GOT3 (cell line): ENCODE data around the gene CUL4A.

ENCODE experiments used
- DNase-seq: peaks from one replicate; lab custom pipeline; 2025; ENCODE audit warnings: mixed read lengths; lab: John Stamatoyannopoulos, UW

Gene CUL4A

DNA sequence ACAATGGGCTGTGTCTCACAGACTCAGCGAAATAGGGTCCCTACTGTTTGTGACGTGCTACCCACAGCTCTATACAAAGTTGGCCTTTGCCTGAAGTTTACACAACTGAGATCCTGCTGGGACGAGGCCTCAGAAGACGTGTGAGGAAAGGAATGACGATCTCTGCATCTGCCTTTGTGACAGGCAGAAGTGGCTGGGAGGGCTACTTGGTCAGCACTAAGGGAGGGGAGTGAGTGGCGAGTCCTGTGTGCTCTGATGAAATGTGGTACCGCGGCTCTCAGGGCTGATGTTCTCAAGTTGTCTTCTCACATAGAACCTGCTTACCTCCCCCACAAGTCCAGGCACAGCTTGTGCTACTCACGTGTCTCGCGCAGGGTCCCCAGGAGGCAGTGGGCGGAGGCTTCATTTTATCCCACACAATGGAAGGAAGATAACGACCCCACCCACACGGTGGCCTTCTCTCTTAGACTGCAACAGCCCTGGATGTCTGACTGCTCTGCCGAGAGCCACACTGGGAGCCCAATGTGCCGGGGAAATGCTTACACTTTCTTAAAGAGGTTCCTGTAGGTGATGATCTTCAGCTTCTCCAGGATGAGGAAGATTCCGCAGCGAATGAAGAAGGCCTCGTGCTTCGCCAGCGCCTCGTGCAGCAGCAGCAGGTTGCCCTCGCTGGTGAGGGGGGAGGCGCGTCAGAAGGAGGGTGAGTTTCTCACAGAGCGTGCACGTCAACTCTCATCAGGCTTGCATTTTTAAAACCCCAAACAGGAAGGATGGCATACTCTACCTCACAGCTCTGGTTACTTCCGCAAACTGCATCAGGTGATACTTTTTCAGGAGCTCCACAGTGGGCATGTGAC, 29.8 kb upstream of the CUL4A start:
- no peak for DNase-seq

- no peak for DNase-seq
Observed at GRCh38 chr13:113182046-113182445, 27.4 kb upstream of the CUL4A start.

DNA sequence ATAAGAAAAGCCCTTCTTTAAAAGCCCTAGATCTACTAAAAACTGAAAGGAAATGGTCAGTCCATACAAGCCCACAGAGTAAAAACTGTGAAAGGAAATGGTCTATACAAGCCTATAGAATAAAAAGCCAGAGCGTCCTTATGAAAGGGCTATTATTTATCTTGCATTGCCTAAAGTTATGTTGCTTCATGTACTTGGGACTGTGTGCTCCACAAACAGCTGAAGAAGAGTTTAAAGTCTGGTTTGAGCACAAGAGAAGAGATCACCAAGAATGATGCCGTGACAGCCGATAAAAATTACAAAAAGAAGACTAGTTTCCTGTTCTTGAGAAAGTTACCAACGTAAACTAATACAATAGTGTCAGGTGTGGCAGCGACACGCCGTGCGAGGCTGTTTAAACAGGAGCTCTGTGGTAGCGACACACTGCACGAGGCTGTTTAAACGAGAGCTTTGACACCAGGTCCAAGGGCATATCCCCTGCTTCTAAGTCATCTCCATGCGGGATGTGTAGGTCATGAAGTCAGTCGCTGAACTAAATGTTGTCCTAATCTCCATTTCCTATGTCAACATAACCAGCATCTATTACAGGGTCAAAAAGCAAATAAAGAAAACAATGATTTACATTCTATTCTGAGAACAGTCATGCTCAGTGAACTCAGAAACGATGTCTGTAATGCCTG, 25.8 kb upstream of the CUL4A start:
- DNase-seq: no peak

GRCh38 chr13:113184568-113185440, 24.6 kb upstream of the CUL4A start:
- DNase-seq: no peak

DNA sequence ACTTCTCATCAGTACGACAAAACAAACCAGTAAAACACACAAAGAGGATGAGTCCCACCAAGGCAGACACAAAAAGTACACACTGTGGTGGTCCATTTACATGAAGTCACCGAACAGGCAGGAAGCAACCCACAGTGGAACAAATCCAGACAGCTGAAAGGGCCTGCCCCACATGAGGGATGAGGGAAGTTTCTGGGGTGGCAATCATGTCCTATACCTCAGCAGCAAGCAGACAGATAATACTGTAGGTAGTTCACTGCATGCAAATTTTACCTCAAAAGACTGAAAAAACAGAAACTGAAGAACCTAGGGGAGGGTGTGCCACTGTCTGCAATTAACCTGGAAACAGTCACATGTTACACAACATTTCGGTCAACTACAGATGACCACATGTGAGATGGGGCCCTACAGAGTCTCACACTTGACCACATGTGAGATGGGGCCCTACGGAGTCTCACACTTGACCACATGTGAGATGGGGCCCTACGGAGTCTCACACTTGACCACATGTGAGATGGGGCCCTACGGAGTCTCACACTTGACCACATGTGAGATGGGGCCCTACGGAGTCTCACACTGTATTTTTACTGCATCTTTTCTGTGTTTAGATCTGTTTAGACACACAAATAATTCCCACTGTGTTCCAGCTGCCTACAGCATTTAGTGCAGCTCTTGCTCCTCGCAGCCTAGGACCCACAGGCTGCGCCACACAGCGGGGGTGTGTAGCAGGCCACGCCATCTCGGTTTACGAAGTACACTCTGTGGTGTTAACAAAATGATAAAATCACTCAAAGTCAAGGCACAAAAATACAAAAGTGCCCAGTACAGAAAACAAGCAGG, 23.1 kb upstream of the CUL4A start:
- no peak for DNase-seq

DNA sequence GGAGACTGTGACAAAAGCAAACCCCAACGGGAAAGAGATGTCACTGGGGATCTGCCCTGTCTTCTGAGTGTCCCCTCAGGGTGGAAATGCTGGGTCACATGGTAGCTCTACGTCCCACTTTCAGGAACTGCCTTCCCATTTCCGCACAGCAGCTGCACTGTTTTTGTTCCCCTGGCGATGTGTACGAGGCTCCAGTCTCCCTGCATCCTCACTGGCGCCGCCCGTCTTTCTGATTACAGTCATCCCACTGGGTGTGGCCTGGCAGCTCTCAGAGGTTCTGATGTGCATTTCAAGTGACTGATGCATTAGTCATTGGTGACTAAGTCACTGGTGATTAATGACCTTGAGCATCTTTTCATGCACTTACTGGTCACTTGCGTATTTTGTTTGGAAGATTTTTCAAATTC, 22.1 kb upstream of the CUL4A start:
- peak; percentile 64 for DNase-seq

DNA sequence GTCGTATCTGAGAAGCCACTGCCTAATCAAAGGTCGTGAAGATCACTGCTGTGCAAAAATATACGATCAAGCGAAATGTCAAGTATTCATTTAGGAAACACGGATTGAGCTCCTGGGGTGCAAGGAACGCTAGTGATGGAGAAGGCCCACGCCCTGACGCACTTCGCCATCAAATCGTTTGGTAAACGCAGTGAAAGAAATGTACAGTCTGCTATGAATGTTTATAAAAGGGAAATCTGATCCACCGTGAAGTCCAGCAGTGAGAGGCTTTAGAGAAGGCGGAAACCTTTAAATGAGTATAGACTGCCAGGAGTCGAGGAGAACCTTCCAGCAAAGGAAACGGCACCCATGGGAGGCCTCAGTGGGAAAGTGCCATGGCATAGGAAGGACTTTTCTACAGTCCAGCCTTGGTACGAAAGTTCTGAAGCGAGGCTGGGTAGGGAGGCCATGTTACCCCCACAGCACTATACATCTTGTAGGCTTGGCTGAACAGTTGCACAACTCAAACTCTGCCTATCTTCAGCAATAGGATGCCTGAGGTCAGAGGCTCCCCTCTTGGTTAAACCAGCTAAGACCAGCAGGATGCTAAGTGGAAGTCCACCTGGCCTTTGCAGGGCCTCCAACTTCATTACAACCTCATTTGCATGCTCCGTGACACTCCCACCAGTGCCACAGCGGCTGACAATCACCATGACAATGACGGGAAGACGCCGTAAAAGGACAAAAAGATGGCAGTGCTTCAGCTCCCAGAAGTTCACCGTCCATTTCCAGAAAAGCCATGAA, 21.3 kb upstream of the CUL4A start:
- DNase-seq: no peak

DNA sequence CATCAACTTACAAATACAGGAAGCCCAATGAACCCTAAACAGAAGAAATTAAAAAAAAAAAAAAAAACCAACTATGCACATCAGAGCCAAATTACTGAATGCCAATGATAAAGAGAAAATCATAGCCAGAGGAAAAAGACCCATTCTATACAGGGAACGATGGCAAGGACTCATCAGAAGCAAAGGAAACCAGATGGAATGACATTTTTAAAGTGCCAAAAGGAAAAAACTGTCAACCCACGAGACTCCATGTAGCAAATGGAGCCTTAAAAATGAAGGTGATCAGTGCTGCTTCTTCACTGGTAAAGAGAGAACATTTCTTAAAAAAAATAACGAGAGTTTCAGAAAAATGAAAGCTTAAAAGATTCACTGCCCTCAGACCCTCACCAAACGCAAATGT, 19.2 kb upstream of the CUL4A start:
- no peak for DNase-seq

- DNase-seq: no peak
Observed at GRCh38 chr13:113192279-113192678, 17.1 kb upstream of the CUL4A start.

DNA sequence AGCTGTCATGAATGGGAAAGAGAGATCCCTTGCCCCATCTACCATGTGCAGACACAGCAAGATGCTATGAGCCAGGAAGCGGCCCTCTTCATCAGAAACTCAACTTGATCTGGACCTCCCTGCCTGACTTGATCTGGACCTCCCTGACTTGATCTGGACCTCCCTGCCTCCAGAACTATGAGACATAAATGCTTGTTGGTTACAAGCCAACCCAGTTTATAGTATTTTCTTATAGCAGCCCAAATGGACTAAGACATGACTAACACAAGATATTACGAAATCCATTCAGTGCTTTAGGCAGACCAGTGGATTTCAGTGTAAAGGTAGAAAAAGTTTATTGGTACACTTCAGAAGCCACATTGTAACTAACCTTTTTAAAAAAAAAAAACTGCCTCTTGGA, 16.5 kb upstream of the CUL4A start:
- no peak for DNase-seq

DNA sequence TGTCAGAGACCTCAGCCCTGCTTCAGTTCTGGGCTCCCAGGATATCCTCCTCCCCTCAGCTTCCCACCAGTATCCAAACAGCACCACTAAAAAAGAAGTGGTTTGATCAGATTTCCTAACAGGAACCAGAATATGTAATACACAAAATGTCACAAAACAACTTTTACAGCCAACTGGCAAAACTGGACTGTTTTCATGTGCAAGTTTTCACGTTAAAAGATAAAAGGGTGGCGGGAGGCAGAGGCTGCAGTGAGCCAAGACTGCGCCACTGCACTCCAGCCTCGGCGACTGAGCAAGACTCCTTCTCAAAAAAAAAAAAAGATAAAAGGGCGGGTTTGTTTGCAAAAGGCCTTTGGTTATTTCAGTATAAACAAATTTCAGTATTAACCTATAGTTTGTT, 14.1 kb upstream of the CUL4A start:
- no peak for DNase-seq

GRCh38 chr13:113196970-113197737, 12.3 kb upstream of the CUL4A start:
- no peak for DNase-seq

GRCh38 chr13:113201815-113202214, 7.6 kb upstream of the CUL4A start:
- no peak for DNase-seq

DNA sequence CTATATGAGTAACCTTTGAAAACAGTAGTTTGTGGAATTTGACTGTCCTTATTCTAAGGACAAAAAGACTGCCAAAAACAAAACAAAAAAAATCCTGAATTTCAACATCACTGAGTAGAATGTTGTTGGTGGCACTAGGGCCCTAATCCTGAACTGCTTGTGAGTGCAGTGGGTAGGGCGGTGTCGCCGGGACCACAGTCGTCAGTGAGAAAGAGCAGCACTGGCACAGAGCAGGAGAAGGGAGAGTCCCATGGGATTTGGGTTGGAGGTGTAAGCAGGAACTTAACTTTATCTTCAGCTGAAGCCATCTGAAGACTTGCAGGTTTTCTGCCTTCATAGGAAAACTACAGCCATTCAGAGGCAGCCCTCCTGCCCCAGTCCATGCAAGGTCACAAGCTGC, 6.5 kb upstream of the CUL4A start:
- DNase-seq: no peak

DNA sequence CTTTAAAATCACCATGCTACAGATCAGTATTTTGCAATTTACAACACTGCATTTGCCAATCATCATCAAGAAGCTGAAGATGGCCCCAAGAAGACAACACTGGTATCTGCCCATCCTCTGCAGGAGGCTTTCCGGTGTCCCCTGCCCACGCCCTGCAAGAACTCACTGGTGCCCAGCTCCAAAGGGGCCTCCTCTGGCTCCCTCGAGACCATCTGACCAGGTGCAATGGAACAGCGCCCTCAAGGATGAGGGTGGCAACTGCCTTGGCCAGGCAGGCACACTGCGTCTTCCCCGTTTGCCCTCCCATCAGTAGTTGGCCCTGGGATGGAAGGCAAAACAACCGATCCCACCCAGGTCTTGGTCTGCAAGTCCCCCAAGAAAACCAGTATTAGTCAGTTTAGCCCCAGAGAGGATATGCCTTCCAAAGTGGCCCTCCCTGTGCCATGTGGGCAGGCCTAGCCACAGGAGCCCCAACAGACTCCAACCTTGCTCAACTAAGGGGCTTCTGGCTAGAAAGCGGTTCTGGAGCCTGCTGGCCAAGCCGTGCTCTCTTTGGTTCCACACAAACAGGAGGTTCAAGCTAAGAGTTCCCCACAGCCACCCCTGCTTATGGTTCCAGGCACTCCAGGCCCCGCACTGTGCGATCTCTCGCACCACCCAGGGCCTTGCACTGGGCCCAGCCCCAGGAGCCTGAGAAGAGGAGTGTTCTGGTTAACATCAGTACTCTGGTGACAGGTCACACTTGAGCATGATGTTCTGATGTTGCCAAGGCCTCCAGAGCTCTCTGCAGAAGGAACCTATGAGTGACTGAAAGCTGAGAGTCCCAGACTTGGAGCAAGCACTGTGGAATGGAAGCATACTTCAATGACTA, 5.7 kb upstream of the CUL4A start:
- DNase-seq: no peak

GRCh38 chr13:113204378-113204734, 5.1 kb upstream of the CUL4A start:
- no peak for DNase-seq

GRCh38 chr13:113205428-113205931, 3.9 kb upstream of the CUL4A start:
- no peak for DNase-seq

- no peak for DNase-seq
Observed at GRCh38 chr13:113207460-113207859, 2.0 kb upstream of the CUL4A start.

DNA sequence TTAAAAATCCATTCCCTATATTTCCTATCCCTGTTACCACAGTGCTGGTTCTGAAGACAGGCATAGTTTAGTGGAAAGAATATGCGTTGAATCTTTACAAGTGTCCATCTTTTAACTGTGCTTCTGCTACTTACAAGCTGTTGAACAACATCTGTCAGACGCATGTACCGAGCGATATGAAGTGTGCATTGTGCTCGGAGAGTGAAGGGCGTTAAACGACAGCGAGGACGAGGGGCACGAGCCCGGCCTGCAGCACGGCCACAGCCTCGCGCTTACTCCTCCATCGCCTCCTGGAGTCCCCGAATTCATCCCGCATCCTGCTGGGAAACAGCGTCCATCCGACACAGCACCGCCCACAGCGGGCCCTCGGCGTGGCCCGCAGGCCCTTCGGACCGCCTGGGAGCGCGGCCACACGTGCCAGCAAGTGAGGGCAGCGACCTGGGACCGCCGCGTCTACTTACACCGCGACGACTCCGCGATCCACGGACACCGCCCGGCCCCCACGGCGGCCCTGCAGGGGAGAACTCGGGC, 1.5 kb upstream of the CUL4A start:
- no peak for DNase-seq
